Measurements from ENCODE around the gene MAZ. TPM values are rescaled to one million over a fixed set of nuclear protein-coding genes. Genes with fewer than 3 reads are reported as not detected.

Gene MAZ
- total and polyA plus RNA-seq, 2 donors from 2014 or later, result 85.5 to 137 TPM

GRCh38 chr16:29789775-29790182, 16.6 kb upstream of the MAZ start:
- Histone ChIP-seq H3K4me1 (ENCODE audit: control insufficient read depth in 2 of 3, insufficient read depth in 2 of 3, low read depth in 1 of 3, low read length in 3 of 3) (peaks cover 0 to 14% (median 2%) of the 10 kb centered on the region in 3 donors), H3K27me3 (ENCODE audit: control insufficient read depth, insufficient read depth, low read length) (no peaks in the 10 kb centered on the region), H3K4me3 (ENCODE audit: low read length in 3 of 3) (peak overlapping the region; percentile 71 to 92 (median 86)), H3K36me3 (ENCODE audit: control insufficient read depth in 2 of 3, insufficient read depth in 3 of 3, low read length in 3 of 3) (peaks cover 0 to under 1% (median 0%) of the 10 kb centered on the region in 3 donors), H3K9ac (ENCODE audit: low read length in 3 of 3) (peak overlapping the region; percentile 57 to 91 (median 72)), H3K27ac (ENCODE audit: low read depth in 2 of 2, low read length in 2 of 2) (peak overlapping the region; percentile 80 to 90), H3K9me3 (ENCODE audit: control insufficient read depth in 2 of 3, insufficient read depth in 1 of 3, low read length in 3 of 3) (no peaks in the 10 kb centered on the region)
- TF ChIP-seq CTCF (IDR thresholded peaks at IDR 0.05; ENCODE audit: borderline replicate concordance, extremely low read depth, insufficient read depth), result no peak
- no peak for FAIRE-seq
- intact Hi-C loops (cut with DNase I), result no loop called here
- peak in 2 of 5 donors; percentile 65 to 83 for DNase-seq

- peak; percentile 25 for FAIRE-seq
- Histone ChIP-seq H3K9me3 (ENCODE audit: control insufficient read depth in 2 of 3, insufficient read depth in 1 of 3, low read length in 3 of 3) (no peaks in the 10 kb centered on the region), H3K36me3 (ENCODE audit: control insufficient read depth in 2 of 3, insufficient read depth in 3 of 3, low read length in 3 of 3) (peaks cover 0 to 3% (median 0%) of the 10 kb centered on the region in 3 donors), H3K9ac (ENCODE audit: low read length in 3 of 3) (peak within 1 kb of the TSS; percentile 72 to 91 (median 76)), H3K4me3 (ENCODE audit: low read length in 3 of 3) (peak within 1 kb of the TSS; percentile 71 to 92 (median 87)), H3K4me1 (ENCODE audit: control insufficient read depth in 2 of 3, insufficient read depth in 2 of 3, low read depth in 1 of 3, low read length in 3 of 3) (peaks cover 0 to 14% (median 0%) of the 10 kb centered on the region in 3 donors), H3K27ac (ENCODE audit: low read depth in 2 of 2, low read length in 2 of 2) (peak within 1 kb of the TSS; percentile 80 to 90), H3K27me3 (ENCODE audit: control insufficient read depth, insufficient read depth, low read length) (no peaks in the 10 kb centered on the region)
- peak; percentile 99 to 100 (median 100) for DNase-seq
- peak; percentile 65 for TF ChIP-seq CTCF (IDR thresholded peaks at IDR 0.05; ENCODE audit: borderline replicate concordance, extremely low read depth, insufficient read depth)
- intact Hi-C loops (cut with DNase I), result no loop called here
Measured at GRCh38 chr16:29790183-29790948, 16.0 kb upstream of the MAZ start, which contains the start of gene KIF22. KIF22 (plus strand) TSS chr16:29790751; CDS start chr16:29790760, 9 bp downstream.

- peak overlapping the region; percentile 64 to 76 (median 74) for H3K9ac ChIP-seq (ENCODE audit: low read length in 3 of 3)
- TF ChIP-seq CTCF (IDR thresholded peaks at IDR 0.05; ENCODE audit: borderline replicate concordance, extremely low read depth, insufficient read depth), result no peak
- intact Hi-C loops (cut with DNase I), result no loop called here
- H3K27ac ChIP-seq (ENCODE audit: low read depth in 2 of 2, low read length in 2 of 2), result no peak overlapping the region
- no peak for FAIRE-seq
- DNase-seq, result no peak
- H3K9me3 ChIP-seq (ENCODE audit: control insufficient read depth in 2 of 3, insufficient read depth in 1 of 3, low read length in 3 of 3), result no peaks in the 10 kb centered on the region
- H3K27me3 ChIP-seq (ENCODE audit: control insufficient read depth, insufficient read depth, low read length), result no peaks in the 10 kb centered on the region
- peak overlapping the region; percentile 70 to 92 (median 87) for H3K4me3 ChIP-seq (ENCODE audit: low read length in 3 of 3)
- H3K36me3 ChIP-seq (ENCODE audit: control insufficient read depth in 2 of 3, insufficient read depth in 3 of 3, low read length in 3 of 3), result peaks cover 0 to 3% (median 0%) of the 10 kb centered on the region in 3 donors
- H3K4me1 ChIP-seq (ENCODE audit: control insufficient read depth in 2 of 3, insufficient read depth in 2 of 3, low read depth in 1 of 3, low read length in 3 of 3), result peaks cover 0 to 14% (median 0%) of the 10 kb centered on the region in 3 donors
Measured at GRCh38 chr16:29790949-29791844, 15.1 kb upstream of the MAZ start.

All from kidney (tissue), 14 donors.